ENCODE data around the gene NAGPA. TPM values are rescaled to one million over a fixed set of nuclear protein-coding genes. Genes with fewer than 3 reads are reported as not detected.

NAGPA gene
- total RNA-seq, 1 donor from 2014 or later, result 18.0 TPM

- H3K27ac Mint-ChIP-seq, result no peak overlapping the region
- H3K4me1 Mint-ChIP-seq (ENCODE audit: unreplicated experiment), result peaks cover 9% of the 10 kb centered on the region
Measured at GRCh38 chr16:5069854-5070253, 36.1 kb upstream of the NAGPA start.

GRCh38 chr16:5069048-5069447 lies 35.3 kb upstream of the NAGPA start:
- Mint-ChIP-seq H3K9me3 (no peaks in the 10 kb centered on the region), H3K4me3 (no peak overlapping the region), H3K27me3 (peaks cover 24% of the 10 kb centered on the region), H3K27ac (no peak overlapping the region), H3K4me1 (ENCODE audit: unreplicated experiment) (peaks cover 9% of the 10 kb centered on the region), H3K36me3 (no peaks in the 10 kb centered on the region)
- no peak for DNase-seq (ENCODE audit: extremely low spot score, unreplicated experiment)
- TF ChIP-seq CTCF (conservative IDR thresholded peaks at IDR 0.05), result no peak

More at GRCh38 chr16:5069854-5070253, 36.1 kb upstream of the NAGPA start:
- H3K9me3 Mint-ChIP-seq, result no peaks in the 10 kb centered on the region
- H3K4me3 Mint-ChIP-seq, result peak overlapping the region; percentile 67
- TF ChIP-seq CTCF (conservative IDR thresholded peaks at IDR 0.05), result no peak
- no peaks in the 10 kb centered on the region for H3K36me3 Mint-ChIP-seq
- H3K27me3 Mint-ChIP-seq, result peaks cover 19% of the 10 kb centered on the region
- no peak for DNase-seq (ENCODE audit: extremely low spot score, unreplicated experiment)

GRCh38 chr16:5066511-5066910 lies 32.8 kb upstream of the NAGPA start:
- H3K27me3 Mint-ChIP-seq, result peaks cover 36% of the 10 kb centered on the region
- TF ChIP-seq CTCF (conservative IDR thresholded peaks at IDR 0.05), result no peak
- no peaks in the 10 kb centered on the region for H3K36me3 Mint-ChIP-seq
- H3K4me3 Mint-ChIP-seq, result no peak overlapping the region
- no peak overlapping the region for H3K27ac Mint-ChIP-seq
- DNase-seq (ENCODE audit: extremely low spot score, unreplicated experiment), result no peak
- no peaks in the 10 kb centered on the region for H3K9me3 Mint-ChIP-seq
- no peaks in the 10 kb centered on the region for H3K4me1 Mint-ChIP-seq (ENCODE audit: unreplicated experiment)

GRCh38 chr16:5065813-5066212 lies 32.1 kb upstream of the NAGPA start, which contains the start of gene C16orf89:
Gene C16orf89 (minus strand): TSS chr16:5065956. CDS start chr16:5065908, 48 bp downstream.
- peaks cover 37% of the 10 kb centered on the region for H3K27me3 Mint-ChIP-seq
- no peak within 1 kb of the TSS for H3K27ac Mint-ChIP-seq
- no peak for TF ChIP-seq CTCF (conservative IDR thresholded peaks at IDR 0.05)
- H3K4me1 Mint-ChIP-seq (ENCODE audit: unreplicated experiment), result no peaks in the 10 kb centered on the region
- H3K4me3 Mint-ChIP-seq, result no peak within 1 kb of the TSS
- no peaks in the 10 kb centered on the region for H3K36me3 Mint-ChIP-seq
- no peak for DNase-seq (ENCODE audit: extremely low spot score, unreplicated experiment)
- no peaks in the 10 kb centered on the region for H3K9me3 Mint-ChIP-seq

- no peak for DNase-seq (ENCODE audit: extremely low spot score, unreplicated experiment)
- H3K4me3 Mint-ChIP-seq, result no peak overlapping the region
- no peaks in the 10 kb centered on the region for H3K36me3 Mint-ChIP-seq
- H3K27me3 Mint-ChIP-seq, result peaks cover 37% of the 10 kb centered on the region
- no peaks in the 10 kb centered on the region for H3K9me3 Mint-ChIP-seq
- TF ChIP-seq CTCF (conservative IDR thresholded peaks at IDR 0.05), result no peak
- no peaks in the 10 kb centered on the region for H3K4me1 Mint-ChIP-seq (ENCODE audit: unreplicated experiment)
- H3K27ac Mint-ChIP-seq, result no peak overlapping the region
Measured at GRCh38 chr16:5065326-5065725, 31.6 kb upstream of the NAGPA start.

- no peak for TF ChIP-seq CTCF (conservative IDR thresholded peaks at IDR 0.05)
- no peak overlapping the region for H3K4me3 Mint-ChIP-seq
- H3K36me3 Mint-ChIP-seq, result no peaks in the 10 kb centered on the region
- H3K27me3 Mint-ChIP-seq, result peaks cover 37% of the 10 kb centered on the region
- H3K9me3 Mint-ChIP-seq, result no peaks in the 10 kb centered on the region
- H3K4me1 Mint-ChIP-seq (ENCODE audit: unreplicated experiment), result no peaks in the 10 kb centered on the region
- no peak overlapping the region for H3K27ac Mint-ChIP-seq
- DNase-seq (ENCODE audit: extremely low spot score, unreplicated experiment), result no peak
Measured at GRCh38 chr16:5064915-5065314, 31.2 kb upstream of the NAGPA start.
